IgD-negative memory B cell (primary cell): ENCODE results near the gene PLD1. TPM values are rescaled to one million over a fixed set of nuclear protein-coding genes. Genes with fewer than 3 reads are reported as not detected.
"Not testable (repeated sequence)": the region's sequence is repeated elsewhere in the genome, so short reads cannot be mapped to it uniquely, and the experiment has no call there.

Source experiments
- H3K27ac Mint-ChIP-seq, 3 donors: one replicate each; pipeline ENCODE4 v1.8.0; 2020 to 2022; ENCODE audit warnings: mild to moderate bottlenecking in 3 of 3, mixed read lengths in 3 of 3, moderate library complexity in 1 of 3
- H3K27me3 Mint-ChIP-seq: one replicate; pipeline ENCODE4 v1.8.0; 2021; ENCODE audit warnings: mixed read lengths
- H3K36me3 Mint-ChIP-seq: one replicate; pipeline ENCODE4 v1.8.0; 2020; ENCODE audit warnings: mild to moderate bottlenecking, mixed read lengths
- H3K4me1 Mint-ChIP-seq, 3 donors: one replicate each; pipeline ENCODE4 v1.8.0; 2020 to 2022; ENCODE audit warnings: mixed read lengths in 3 of 3, mild to moderate bottlenecking in 1 of 3
- H3K4me3 Mint-ChIP-seq, 4 donors: one replicate each; pipeline ENCODE4 v1.8.0; 2020 to 2022; ENCODE audit warnings: mild to moderate bottlenecking in 4 of 4, mixed read lengths in 4 of 4, moderate library complexity in 3 of 4
- H3K9me3 Mint-ChIP-seq, 3 donors: one replicate each; pipeline ENCODE4 v1.8.0; 2020 to 2021; ENCODE audit warnings: mixed read lengths in 3 of 3, mild to moderate bottlenecking in 1 of 3
- polyA plus RNA-seq: library from polyadenylated mRNA; unstranded; fragments of 300-500 nt; fragmentation: Illumina TruSeq; gene quantifications from one replicate; pipeline ENCODE4 v1.2.3, GENCODE V29; 2021

Gene PLD1
- polyA plus RNA-seq, 1 donor from 2014 or later = not detected

DNA sequence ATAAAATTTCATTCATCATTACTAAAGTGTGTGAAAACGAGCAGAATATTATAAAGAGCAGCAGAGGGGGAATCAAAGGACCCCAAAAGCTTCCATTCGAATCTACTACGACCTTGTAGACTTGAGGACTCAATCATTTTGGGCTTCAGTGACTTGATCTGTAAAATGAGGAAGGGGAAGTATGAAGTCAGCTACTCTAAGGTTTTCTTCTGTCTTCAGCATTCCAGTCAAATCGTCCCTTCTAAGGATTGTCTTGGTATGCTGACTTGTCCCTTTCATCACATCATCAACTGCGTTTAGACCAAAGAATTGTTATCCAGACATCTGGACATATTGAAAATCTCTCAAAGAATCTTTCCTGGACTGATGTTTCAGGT, 44.8 kb downstream of the PLD1 start:
- Mint-ChIP-seq H3K27ac (no peak overlapping the region), H3K9me3 (no peaks in the 10 kb centered on the region)

DNA sequence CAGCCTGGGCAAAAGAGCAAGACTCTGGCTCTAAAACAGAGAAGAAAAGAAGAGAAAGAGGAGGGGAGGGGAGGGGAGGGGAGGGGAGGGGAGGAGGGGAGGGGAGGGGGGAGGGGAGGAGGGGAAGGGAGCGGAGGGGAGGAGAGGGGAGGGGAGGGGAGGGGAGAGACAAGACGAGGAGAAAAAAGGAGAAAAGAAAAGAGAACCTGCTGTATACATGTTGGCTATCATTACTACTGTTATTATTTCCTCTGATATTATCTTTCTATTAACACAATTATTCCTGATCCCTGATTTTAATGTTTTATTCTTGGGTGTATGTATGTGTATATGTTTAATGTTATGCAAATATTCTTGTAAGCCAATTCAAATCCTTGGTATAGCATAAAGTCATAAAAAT, 46.9 kb downstream of the PLD1 start:
- Mint-ChIP-seq H3K4me3 (no peak overlapping the region), H3K27ac (no peak overlapping the region), H3K36me3 (no peaks in the 10 kb centered on the region), H3K27me3 (peaks cover 6% of the 10 kb centered on the region), H3K4me1 (no peaks in the 10 kb centered on the region), H3K9me3 (no peaks in the 10 kb centered on the region)

More for the DNA sequence above, 44.8 kb downstream of the PLD1 start:
- no peaks in the 10 kb centered on the region for H3K36me3 Mint-ChIP-seq
- H3K27me3 Mint-ChIP-seq = peaks cover 3% of the 10 kb centered on the region
- no peaks in the 10 kb centered on the region for H3K4me1 Mint-ChIP-seq
- H3K4me3 Mint-ChIP-seq = no peak overlapping the region

DNA sequence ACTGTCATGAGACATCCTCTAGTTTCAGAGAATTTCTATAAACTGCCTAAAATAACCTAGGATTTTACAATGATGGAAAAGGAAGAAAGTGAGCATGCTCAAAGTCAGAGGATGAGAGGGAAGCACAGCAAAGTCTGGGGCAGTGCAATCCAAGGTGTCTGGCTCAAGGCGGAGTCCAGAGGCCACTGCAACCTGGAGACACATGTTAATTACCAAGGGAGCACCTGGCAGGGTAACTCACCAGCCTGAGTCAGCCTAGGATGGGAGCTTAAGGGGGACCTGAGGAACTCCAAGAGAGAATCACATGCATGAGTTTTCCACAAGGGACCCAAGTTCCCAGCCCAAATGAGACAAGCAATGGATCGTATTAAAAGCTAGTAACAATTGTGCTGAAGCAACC, 49.8 kb downstream of the PLD1 start:
- H3K9me3 Mint-ChIP-seq = no peaks in the 10 kb centered on the region
- no peaks in the 10 kb centered on the region for H3K36me3 Mint-ChIP-seq
- no peak overlapping the region for H3K4me3 Mint-ChIP-seq
- H3K27ac Mint-ChIP-seq = no peak overlapping the region
- H3K4me1 Mint-ChIP-seq = no peaks in the 10 kb centered on the region
- peaks cover 6% of the 10 kb centered on the region for H3K27me3 Mint-ChIP-seq

DNA sequence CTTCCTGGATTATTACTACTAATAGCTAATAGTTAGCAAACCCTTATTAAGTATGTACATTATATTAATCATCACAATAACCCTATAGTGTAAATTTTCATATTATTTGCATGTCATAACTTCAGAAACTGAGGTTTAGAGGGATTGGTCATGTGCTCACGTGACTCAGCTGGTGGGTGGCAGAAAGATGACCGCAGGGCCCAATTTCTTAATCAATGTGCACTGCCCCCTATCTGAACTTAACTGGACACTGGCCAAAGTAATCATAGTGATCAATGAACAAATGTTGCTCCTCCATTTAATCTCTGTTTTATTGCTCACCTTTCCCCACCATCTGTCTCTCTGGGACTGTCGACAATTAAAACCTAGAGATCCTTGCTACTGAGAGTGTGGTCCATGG, 52.2 kb downstream of the PLD1 start:
- no peaks in the 10 kb centered on the region for H3K36me3 Mint-ChIP-seq
- H3K27ac Mint-ChIP-seq = no peak overlapping the region
- H3K27me3 Mint-ChIP-seq = peaks cover 6% of the 10 kb centered on the region
- H3K9me3 Mint-ChIP-seq = no peaks in the 10 kb centered on the region
- no peak overlapping the region for H3K4me3 Mint-ChIP-seq
- no peaks in the 10 kb centered on the region for H3K4me1 Mint-ChIP-seq

DNA sequence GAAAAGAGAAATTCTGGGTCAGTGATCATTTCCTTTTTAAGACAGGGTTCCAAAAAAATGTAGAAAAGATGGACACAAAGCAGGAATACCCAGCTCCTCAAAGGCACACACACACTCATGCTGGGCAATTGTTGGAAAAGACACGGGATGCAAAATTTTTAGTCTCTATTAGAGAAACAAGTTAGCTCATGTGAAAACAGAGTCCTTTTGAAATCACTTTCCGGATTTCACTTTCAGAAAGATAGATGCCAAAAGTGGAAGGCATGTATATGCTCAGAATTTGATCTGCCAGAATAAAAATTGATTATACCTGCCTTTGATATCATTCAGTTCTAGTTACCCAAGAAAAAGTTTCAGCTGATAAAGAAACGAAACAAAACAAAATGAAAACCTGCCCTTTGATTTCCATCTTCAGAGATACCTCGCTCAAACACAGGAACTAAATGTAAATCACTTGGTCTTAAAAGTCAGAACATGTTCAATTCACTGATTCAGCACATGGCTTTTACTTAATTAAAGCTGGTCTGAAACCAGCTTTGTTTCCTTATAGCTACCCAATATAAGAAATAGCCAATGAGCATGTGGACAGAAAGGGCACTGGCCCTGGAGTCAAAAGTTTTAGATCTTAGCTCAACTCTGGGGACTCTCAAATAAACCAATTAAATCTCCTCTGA, 52.8 kb downstream of the PLD1 start:
- Mint-ChIP-seq H3K4me1 (no peaks in the 10 kb centered on the region), H3K27me3 (peaks cover 4% of the 10 kb centered on the region), H3K36me3 (no peaks in the 10 kb centered on the region), H3K4me3 (no peak overlapping the region), H3K27ac (no peak overlapping the region), H3K9me3 (no peaks in the 10 kb centered on the region)

DNA sequence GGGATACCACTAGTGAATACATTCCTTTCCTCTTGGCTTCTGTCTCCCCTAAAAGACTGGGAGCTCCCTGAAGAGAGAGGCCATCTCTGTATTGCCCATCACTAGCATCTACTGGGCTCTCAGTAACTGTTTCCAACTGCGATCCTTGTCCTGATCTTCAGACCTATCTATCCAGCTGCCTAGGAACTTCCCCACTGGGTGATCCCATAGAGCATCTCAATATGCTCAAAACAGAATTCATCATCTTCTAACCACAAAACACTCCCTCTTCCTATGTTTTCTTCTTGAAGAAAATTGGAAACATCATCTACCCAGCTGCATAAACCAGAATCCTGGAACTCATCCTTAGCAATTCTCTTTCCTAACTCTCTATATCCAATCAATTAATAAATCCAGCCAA, 54.6 kb downstream of the PLD1 start:
- Mint-ChIP-seq H3K9me3 (no peaks in the 10 kb centered on the region), H3K4me1 (no peaks in the 10 kb centered on the region), H3K27ac (no peak overlapping the region), H3K27me3 (peaks cover 2% of the 10 kb centered on the region), H3K4me3 (no peak overlapping the region), H3K36me3 (no peaks in the 10 kb centered on the region)

DNA sequence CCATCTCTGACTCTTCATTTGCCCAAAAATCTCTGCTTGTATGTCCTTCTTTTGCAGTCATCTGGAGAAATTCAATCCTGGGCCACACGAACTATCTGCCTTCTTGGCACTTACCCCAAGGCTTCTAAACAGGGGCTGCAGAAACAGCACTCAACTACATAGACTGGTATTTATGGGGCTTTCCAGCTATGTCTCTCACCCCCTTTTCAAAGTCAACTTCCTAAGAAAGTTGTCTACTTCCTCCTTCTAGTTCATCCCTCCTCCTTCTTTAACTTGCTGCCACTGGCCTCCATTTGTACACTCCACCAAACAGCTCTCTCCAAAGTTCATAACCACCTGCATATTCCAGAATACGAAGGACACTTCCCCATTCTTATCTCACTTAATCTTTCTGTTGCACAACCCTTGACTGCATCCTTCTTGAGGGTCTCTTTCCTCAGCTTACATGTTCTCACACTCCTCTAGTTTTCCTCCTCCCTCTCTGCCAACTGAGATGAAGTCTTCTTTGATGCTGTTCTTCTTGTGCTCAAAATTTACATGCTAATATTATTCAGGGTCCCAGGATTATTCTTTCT, 55.2 kb downstream of the PLD1 start:
- no peak overlapping the region for H3K4me3 Mint-ChIP-seq
- H3K4me1 Mint-ChIP-seq = no peaks in the 10 kb centered on the region
- no peaks in the 10 kb centered on the region for H3K36me3 Mint-ChIP-seq
- H3K27ac Mint-ChIP-seq = no peak overlapping the region
- no peaks in the 10 kb centered on the region for H3K9me3 Mint-ChIP-seq
- no peaks in the 10 kb centered on the region for H3K27me3 Mint-ChIP-seq

DNA sequence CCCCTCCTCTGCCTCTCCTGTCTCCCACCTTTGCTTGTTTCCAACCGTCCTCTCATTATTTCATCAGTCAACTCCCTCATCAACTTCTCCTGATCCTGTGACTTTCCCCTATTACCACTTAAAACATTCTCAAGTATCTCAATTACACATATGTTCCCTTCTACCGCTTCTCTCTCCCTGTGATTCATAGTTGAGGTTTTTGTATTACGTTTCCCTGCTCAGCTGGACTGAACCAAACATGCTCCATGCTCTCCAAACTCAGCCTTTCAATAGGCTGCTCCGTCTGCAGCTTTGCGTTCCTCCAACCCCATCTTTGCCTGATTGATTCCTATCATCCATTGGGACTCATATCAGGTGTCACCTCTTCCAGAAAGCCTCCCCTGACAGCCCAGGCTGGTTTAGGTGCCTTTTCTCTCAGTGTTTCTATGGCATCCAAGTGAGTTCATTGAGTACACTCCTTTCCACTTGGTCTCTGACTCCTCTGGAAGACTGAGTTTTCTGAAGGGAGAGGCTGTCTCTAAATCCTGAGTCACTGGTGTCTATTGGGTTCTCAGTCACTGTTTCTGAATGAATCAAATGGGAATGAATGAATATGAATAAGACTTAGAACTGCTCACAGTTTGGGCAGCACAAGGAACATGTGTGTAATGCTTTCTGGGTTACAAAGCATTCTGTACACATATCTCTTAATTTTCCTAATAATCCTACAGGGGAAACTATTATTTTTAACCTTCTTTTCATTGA, 56.4 kb downstream of the PLD1 start:
- Mint-ChIP-seq H3K36me3 (no peaks in the 10 kb centered on the region), H3K9me3 (no peaks in the 10 kb centered on the region), H3K4me3 (no peak overlapping the region), H3K27ac (no peak overlapping the region), H3K4me1 (no peaks in the 10 kb centered on the region), H3K27me3 (no peaks in the 10 kb centered on the region)

DNA sequence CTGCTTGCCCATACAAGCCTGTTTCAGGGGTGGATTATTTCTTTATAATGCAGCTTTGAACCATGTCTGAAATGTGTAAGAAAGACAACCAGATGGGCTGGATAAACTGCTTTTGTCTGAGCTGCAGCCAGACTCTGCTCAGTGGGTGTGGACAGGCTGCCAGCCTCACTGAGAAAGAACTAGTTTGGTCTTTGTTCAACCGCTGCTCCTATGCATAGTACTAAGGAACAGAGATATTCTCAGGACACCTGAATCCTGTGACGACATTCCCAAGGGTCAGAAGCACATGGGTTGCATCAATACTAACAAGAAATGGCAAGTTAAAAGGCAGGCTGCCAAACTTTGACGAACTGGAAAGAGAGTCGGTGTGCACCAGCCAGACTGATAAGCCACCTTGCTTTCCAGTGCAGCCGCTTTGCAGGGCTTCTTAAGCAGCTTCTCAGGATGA, 57.2 kb downstream of the PLD1 start:
- Mint-ChIP-seq H3K27ac (no peak overlapping the region), H3K4me3 (no peak overlapping the region), H3K27me3 (no peaks in the 10 kb centered on the region), H3K36me3 (no peaks in the 10 kb centered on the region), H3K4me1 (peaks cover 0 to 1% (median 0%) of the 10 kb centered on the region in 3 donors), H3K9me3 (no peaks in the 10 kb centered on the region)

DNA sequence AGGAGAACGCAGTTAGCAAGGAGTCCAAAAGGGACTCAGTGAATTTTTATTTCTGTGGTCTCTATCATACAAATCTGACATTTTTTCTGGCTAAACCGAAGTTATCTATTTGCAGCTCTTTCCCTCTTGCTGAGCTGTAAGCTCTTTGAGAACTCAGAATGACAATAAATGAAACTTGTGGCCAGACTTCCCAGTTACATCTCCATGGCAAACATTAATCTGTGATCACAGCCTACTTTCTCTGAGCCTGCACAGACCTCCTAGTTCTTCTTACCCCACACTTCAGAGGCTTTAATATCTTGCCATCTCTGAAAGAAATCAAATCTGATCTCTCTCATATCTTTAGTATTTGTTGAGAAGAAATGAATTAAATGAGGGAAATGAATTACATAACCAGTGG, 58.0 kb downstream of the PLD1 start:
- Mint-ChIP-seq H3K9me3 (no peaks in the 10 kb centered on the region), H3K36me3 (no peaks in the 10 kb centered on the region), H3K4me3 (no peak overlapping the region), H3K27me3 (peaks cover under 1% of the 10 kb centered on the region), H3K27ac (no peak overlapping the region), H3K4me1 (peaks cover 0 to 1% (median 0%) of the 10 kb centered on the region in 3 donors)

DNA sequence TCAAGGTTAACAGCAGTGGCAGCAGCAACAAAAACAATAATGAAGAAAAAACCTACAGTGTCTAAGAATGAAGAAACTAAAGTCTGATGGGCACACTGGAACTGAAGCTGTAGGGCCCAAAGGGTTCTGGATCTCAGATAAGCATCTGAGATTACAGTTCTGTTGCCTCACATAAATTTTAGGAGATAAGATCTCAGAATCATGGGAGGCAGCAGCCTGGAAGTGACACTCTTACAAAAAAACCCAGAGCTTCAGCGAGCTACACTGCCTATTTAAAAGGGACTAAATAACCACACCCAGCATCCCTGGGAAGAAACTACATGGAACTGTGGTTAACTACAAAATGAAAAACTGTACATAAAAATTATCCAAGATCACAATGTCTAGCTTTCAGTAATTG, 61.2 kb downstream of the PLD1 start:
- no peak overlapping the region for H3K4me3 Mint-ChIP-seq
- H3K4me1 Mint-ChIP-seq = peaks cover 0 to 1% (median 0%) of the 10 kb centered on the region in 3 donors
- peaks cover 6% of the 10 kb centered on the region for H3K27me3 Mint-ChIP-seq

DNA sequence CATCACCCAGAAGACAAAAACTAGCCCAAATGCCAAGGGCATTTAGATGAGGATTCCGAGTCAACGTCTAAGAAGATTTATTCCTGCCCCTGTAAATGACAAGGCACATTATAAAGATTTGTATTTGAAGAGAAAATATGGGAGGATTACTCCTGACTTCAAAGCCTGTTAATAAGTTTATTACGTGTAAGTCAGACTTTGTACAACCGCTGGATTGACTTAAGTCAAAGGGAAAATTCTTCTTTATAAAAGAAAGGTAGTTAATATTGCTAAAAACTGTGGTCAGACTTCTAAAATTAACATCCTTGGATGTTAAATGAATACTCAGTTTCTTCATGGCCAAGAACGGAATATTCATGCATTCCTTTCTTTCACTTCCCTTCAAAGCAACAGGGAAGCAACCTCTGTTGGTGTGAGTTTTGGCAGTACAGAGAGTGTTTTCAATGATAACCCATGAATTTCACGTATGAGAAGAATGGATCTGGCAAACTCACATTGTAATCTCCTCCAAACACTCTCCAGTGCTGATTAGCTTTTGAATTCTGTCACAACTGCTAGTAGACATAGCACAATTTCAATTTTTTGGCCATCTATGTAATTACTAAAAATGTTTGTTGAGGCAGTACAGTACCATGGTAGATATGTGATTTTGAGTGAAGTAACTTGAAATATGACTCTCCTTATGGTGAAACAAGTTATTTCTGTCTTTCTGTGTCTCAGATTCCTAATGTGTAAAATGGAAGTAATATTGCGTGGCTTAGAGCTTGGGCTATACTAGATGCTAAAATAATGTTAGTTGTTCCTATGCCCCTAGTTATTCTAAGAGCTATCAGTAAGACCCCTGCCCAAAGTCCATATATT, 62.0 kb downstream of the PLD1 start:
- H3K4me1 Mint-ChIP-seq = peaks cover 0 to 1% (median 0%) of the 10 kb centered on the region in 3 donors
- no peak overlapping the region for H3K4me3 Mint-ChIP-seq
- peaks cover 6% of the 10 kb centered on the region for H3K27me3 Mint-ChIP-seq
- H3K27ac Mint-ChIP-seq = no peak overlapping the region
- H3K36me3 Mint-ChIP-seq = no peaks in the 10 kb centered on the region
- peaks cover 0 to 1% (median 0%) of the 10 kb centered on the region in 3 donors for H3K9me3 Mint-ChIP-seq

More for the DNA sequence above, 61.2 kb downstream of the PLD1 start:
- peaks cover 0 to 1% (median 0%) of the 10 kb centered on the region in 3 donors for H3K9me3 Mint-ChIP-seq
- H3K27ac Mint-ChIP-seq = no peak overlapping the region
- H3K36me3 Mint-ChIP-seq = no peaks in the 10 kb centered on the region

DNA sequence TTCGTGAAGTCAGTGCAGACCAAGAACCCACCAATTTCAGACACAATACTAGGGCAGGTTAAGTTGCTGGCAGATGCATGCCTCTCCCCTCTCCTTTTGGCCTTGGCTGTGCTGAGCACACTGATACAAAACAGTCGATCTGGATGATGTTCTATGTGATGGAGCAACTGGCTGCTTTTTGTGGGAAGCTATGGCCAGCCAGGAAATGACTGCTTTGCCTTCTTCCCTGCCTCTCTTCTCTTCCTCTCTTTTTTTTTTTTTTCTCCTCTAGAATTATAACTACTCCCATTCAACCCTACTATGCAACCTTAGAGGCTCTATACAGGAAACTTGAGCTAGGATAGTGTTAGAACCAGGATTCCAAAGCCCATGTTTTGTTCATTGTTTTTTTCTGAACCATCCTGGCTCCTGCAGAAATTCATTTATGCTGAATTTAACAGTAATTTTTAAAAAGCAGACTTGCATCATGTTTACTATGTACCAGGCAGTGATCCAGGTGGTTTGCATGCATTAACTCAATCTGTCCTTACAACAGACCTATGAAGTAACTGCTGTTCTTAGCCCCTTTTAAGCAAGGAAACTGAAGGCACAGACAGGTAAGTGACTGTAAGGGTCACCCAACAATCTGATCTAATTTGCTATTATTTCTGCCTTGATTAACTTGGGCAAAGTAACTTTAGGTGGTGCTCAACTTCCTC, 62.9 kb downstream of the PLD1 start:
- H3K36me3 Mint-ChIP-seq = no peaks in the 10 kb centered on the region
- H3K27ac Mint-ChIP-seq = no peak overlapping the region
- peaks cover 0 to 1% (median 0%) of the 10 kb centered on the region in 3 donors for H3K9me3 Mint-ChIP-seq
- H3K4me3 Mint-ChIP-seq = no peak overlapping the region
- peaks cover 6% of the 10 kb centered on the region for H3K27me3 Mint-ChIP-seq
- H3K4me1 Mint-ChIP-seq = peaks cover 0 to 1% (median 0%) of the 10 kb centered on the region in 3 donors

DNA sequence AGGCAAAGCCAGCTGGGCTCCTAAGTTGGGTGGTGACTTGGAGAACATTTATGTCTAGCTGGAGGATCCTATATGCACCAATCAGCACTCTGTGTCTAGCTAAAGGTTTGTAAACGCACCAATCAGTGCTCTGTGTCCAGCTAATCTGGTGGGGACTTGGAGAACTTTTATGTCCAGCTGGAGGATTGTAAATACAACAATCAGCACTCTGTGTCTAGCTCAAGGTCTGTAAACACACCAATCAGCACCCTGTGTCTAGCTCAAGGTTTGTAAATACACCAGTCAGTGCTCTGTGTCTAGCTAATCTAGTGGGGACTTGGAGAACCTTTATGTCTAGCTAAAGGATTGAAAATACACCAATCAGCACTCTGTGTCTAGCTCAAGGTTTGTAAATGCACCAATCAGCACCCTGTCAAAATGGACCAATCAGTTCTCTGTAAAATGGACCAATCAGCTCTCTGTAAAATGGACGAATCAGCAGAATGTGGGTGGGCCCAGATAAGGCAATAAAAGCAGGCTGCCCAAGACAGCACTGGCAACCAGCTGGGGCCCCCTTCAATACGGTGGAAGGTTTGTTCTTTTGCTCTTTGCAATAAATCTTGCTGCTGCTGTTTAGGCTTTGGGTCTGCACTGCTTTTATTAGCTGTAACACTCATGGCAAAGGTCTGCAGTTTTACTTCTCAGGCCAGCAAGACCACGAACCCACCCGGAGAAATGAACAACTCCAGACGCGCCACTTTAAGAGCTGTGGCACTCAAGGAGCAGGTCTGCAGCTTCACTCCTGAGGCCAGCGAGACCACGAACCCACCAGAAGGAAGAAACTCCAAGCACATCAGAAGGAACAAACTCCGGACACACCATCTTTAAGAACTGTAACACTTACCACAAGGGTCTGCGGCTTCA, 63.7 kb downstream of the PLD1 start:
- not testable (repeated sequence) for H3K4me3 Mint-ChIP-seq, H3K36me3 Mint-ChIP-seq

More for the DNA sequence above, 63.7 kb downstream of the PLD1 start:
- not testable (repeated sequence) for H3K27me3 Mint-ChIP-seq, H3K27ac Mint-ChIP-seq, H3K4me1 Mint-ChIP-seq, H3K9me3 Mint-ChIP-seq
